ENCODE data around the gene CES1.
"Not testable (repeated sequence)": the region's sequence is repeated elsewhere in the genome, so short reads cannot be mapped to it uniquely, and the experiment has no call there.

Gene CES1

GRCh38 chr16:55832773-55833691 lies at the start of gene CES1:
Gene CES1, minus strand, starts transcription at chr16:55833096. Its CDS starts 41 bp downstream, at chr16:55833055.
- DNase-seq: no peak

GRCh38 chr16:55876854-55877253 lies 44.0 kb upstream of the CES1 start:
- DNase-seq: no peak

- no peak for DNase-seq
Observed at GRCh38 chr16:55875273-55875672, 42.4 kb upstream of the CES1 start, which contains the start of gene CES5A. Gene CES5A, minus strand, starts transcription at chr16:55875373. Its CDS starts 152 bp downstream, at chr16:55875221.

- no peak for DNase-seq
Observed at GRCh38 chr16:55873122-55873521, 40.2 kb upstream of the CES1 start.

GRCh38 chr16:55872130-55872529 lies 39.2 kb upstream of the CES1 start:
- DNase-seq: no peak

- DNase-seq: no peak
Observed at GRCh38 chr16:55871411-55872038, 38.6 kb upstream of the CES1 start.

GRCh38 chr16:55868980-55869379 lies 36.1 kb upstream of the CES1 start:
- no peak for DNase-seq

- DNase-seq: no peak
Observed at GRCh38 chr16:55868137-55868536, 35.2 kb upstream of the CES1 start.

- DNase-seq: no peak
Observed at GRCh38 chr16:55861288-55861687, 28.4 kb upstream of the CES1 start.

GRCh38 chr16:55857650-55858049 lies 24.8 kb upstream of the CES1 start:
- not testable (repeated sequence) for DNase-seq

- no peak for DNase-seq
Observed at GRCh38 chr16:55856950-55857349, 24.1 kb upstream of the CES1 start.

- no peak for DNase-seq
Observed at GRCh38 chr16:55853114-55853513, 20.2 kb upstream of the CES1 start.

GRCh38 chr16:55849536-55849935 lies 16.6 kb upstream of the CES1 start:
- DNase-seq: no peak

- no peak for DNase-seq
Observed at GRCh38 chr16:55846598-55847346, 13.9 kb upstream of the CES1 start.

GRCh38 chr16:55843105-55843395 lies 10.2 kb upstream of the CES1 start:
- no peak for DNase-seq

GRCh38 chr16:55842369-55843104 lies 9.6 kb upstream of the CES1 start:
- DNase-seq: no peak

GRCh38 chr16:55839115-55839514 lies 6.2 kb upstream of the CES1 start:
- no peak for DNase-seq

GRCh38 chr16:55836158-55836611 lies 3.3 kb upstream of the CES1 start:
- no peak for DNase-seq

- DNase-seq: no peak
Observed at GRCh38 chr16:55835581-55835980, 2.7 kb upstream of the CES1 start.

- DNase-seq: not testable (repeated sequence)
Observed at GRCh38 chr16:55835173-55835572, 2.3 kb upstream of the CES1 start.

GRCh38 chr16:55834049-55834448 lies 1.2 kb upstream of the CES1 start:
- DNase-seq: no peak

- no peak for DNase-seq
Observed at GRCh38 chr16:55832425-55832772, 497 bp downstream of the CES1 start.

All from NCI-H2107 (cell line).